Ishikawa (cell line): ENCODE measurements around the gene CA14.

Experiments
- EP300 ChIP-seq: IDR thresholded peaks from 2 replicates; pipeline ENCODE4 v1.6.1; 2012; ENCODE audit warnings: borderline replicate concordance
- FOXM1 ChIP-seq: IDR thresholded peaks from 2 replicates; pipeline ENCODE4 v1.6.1; 2012; ENCODE audit warnings: low read depth, borderline replicate concordance
- MAX ChIP-seq: IDR thresholded peaks from 2 replicates; pipeline ENCODE4 v1.6.1; 2012
- NFIC ChIP-seq: IDR thresholded peaks from 2 replicates; pipeline ENCODE4 v1.6.1; 2012
- REST ChIP-seq: IDR thresholded peaks from 2 replicates; pipeline ENCODE4 v1.6.1; 2012; ENCODE audit warnings: low read depth, mild to moderate bottlenecking
- TAF1 ChIP-seq: IDR thresholded peaks from 2 replicates; pipeline ENCODE4 v1.6.1; 2012; ENCODE audit warnings: low read depth, mild to moderate bottlenecking
- TCF12 ChIP-seq: IDR thresholded peaks from 2 replicates; pipeline ENCODE4 v1.6.1; 2012; ENCODE audit warnings: low read depth
- YY1 ChIP-seq: IDR thresholded peaks from 2 replicates; pipeline ENCODE4 v1.6.1; 2012; ENCODE audit warnings: low read depth

- TF ChIP-seq MAX (no peak), NFIC (no peak), FOXM1 (no peak), YY1 (no peak), REST (no peak), TAF1 (no peak), EP300 (no peak), TCF12 (no peak)
These were observed 52.4 kb downstream of the CA14 start for GRCh38 chr1:150309758-150310508.
